WTC11 (cell line): ENCODE measurements around the gene CPNE9.

Experiments used
- ATF2 ChIP-seq: sonication (generic); formaldehyde crosslinking; IDR thresholded peaks from 2 replicates; pipeline ENCODE4 v1.8.1; 2022; ENCODE audit warnings: low read depth, missing genetic modification reagents, borderline replicate concordance
- CREM ChIP-seq: sonication (generic); formaldehyde crosslinking; IDR thresholded peaks from 2 replicates; pipeline ENCODE4 v1.8.1; 2022; ENCODE audit warnings: mild to moderate bottlenecking, missing genetic modification reagents, moderate library complexity
- CTCF ChIP-seq: fragments of 200-600 bp; IDR thresholded peaks from 2 replicates; pipeline ENCODE4 v1.8.0; 2022; ENCODE audit warnings: antibody characterized with exemption
- NR2C2 ChIP-seq: sonication (generic); formaldehyde crosslinking; IDR thresholded peaks from 2 replicates; pipeline ENCODE4 v1.8.0; 2022; ENCODE audit warnings: mild to moderate bottlenecking, missing genetic modification reagents
- ZNF416 ChIP-seq: fragments of 250-450 bp; sonication (Bioruptor Pico); IDR thresholded peaks from 2 replicates; pipeline ENCODE4 v1.9.0; 2021; ENCODE audit warnings: mild to moderate bottlenecking, inconsistent platforms
- ZNF532 ChIP-seq: fragments of 250-450 bp; sonication (Bioruptor Pico); IDR thresholded peaks from 2 replicates; pipeline ENCODE4 v1.9.0; 2021; ENCODE audit warnings: mild to moderate bottlenecking, borderline replicate concordance

GRCh38 chr3:9731206-9732079, 27.8 kb downstream of the CPNE9 start, which contains the start of gene BRPF1:
- no peak for TF ChIP-seq ATF2
- peak; percentile 26; the same call in 1 of the 2 replicates for TF ChIP-seq CREM (CRISPR knock-in tag)
- no peak for TF ChIP-seq NR2C2 (CRISPR knock-in tag)
- no peak for TF ChIP-seq ZNF416 (CRISPR knock-in tag)
- no peak for TF ChIP-seq ZNF532 (CRISPR knock-in tag)
- no peak for TF ChIP-seq CTCF
